HepG2 (cell line): ENCODE measurements around the gene MIPEP. TPM values are rescaled to one million over a fixed set of nuclear protein-coding genes. Genes with fewer than 3 reads are reported as not detected.

Source experiments
- ATAC-seq: fragments of 200-7000 bp; cut with Tn5 transposase; 3 replicates; pipeline ENCODE4 v1.9.1; 2020; ENCODE audit warnings: mild to moderate bottlenecking, moderate library complexity
- BruUV-seq: library from RNA; stranded (reverse); fragments of 400-500 nt; replicated peaks from 2 replicates; lab custom pipeline; 2021; lab: Mats Ljungman, UMichigan
- CTCF ChIA-PET: fragments of 300-600 bp; formaldehyde crosslinking; extraction: SDS; loops from one replicate; lab custom pipeline; 2021; ENCODE audit warnings: low total read pairs, inconsistent platforms, low intra/inter-chr PET ratio; lab: Yijun Ruan, JAX
- POLR2A ChIA-PET: fragments of 350-600 bp; sonication (Branson Sonifier 250); formaldehyde crosslinking; loops from one replicate; lab custom pipeline; 2020; ENCODE audit warnings: antibody characterized with exemption, inconsistent platforms; lab: Yijun Ruan, JAX
- DNase-seq: peaks from one replicate; pipeline ENCODE4 v3.0.0-alpha.2; 2015; ENCODE audit warnings: low spot score
- FAIRE-seq: peaks from 3 replicates; lab custom pipeline; 2011; peaks lifted over from hg19 to GRCh38; lab: Jason Lieb, UNC
- H2AFZ ChIP-seq: one replicate; pipeline ENCODE4 v1.6.1; 2011; ENCODE audit warnings: low read length, inconsistent platforms
- H3K27ac ChIP-seq: fragments of 300-600 bp; 3 replicates; pipeline ENCODE4 v1.8.0; 2011; ENCODE audit warnings: mixed run types, mild to moderate bottlenecking, mixed read lengths, low read length, inconsistent platforms; ENCODE audit not compliant: insufficient read depth; ENCODE audit errors: extremely low read length
- H3K27me3 ChIP-seq, 2 experiments: fragments of 200-600 bp in 1 of 2; 2 replicates in 1 of 2; 3 replicates in 1 of 2; pipeline versions ENCODE4 v1.6.0 to v1.8.0; 2011; ENCODE audit warnings: low read length in 2 of 2, mild to moderate bottlenecking in 2 of 2, moderate library complexity in 2 of 2, inconsistent platforms in 1 of 2; ENCODE audit not compliant: insufficient read depth in 2 of 2, control insufficient read depth in 1 of 2
- H3K36me3 ChIP-seq, 2 experiments: fragments of 200-600 bp in 1 of 2; replicated peaks in 1 of 2; 2 replicates in 1 of 2; 3 replicates in 1 of 2; pipeline versions ENCODE4 v1.5.1 to v1.8.0; 2011; ENCODE audit warnings: low read length in 2 of 2, inconsistent platforms in 1 of 2; ENCODE audit not compliant: insufficient read depth in 2 of 2, control insufficient read depth in 1 of 2
- H3K4me1 ChIP-seq: 2 replicates; pipeline ENCODE4 v1.5.1; 2012; ENCODE audit warnings: low read length, inconsistent platforms; ENCODE audit not compliant: insufficient read depth
- H3K4me2 ChIP-seq: 2 replicates; pipeline ENCODE4 v1.6.0; 2011; ENCODE audit warnings: low read depth, low read length, inconsistent platforms
- H3K4me3 ChIP-seq, 3 experiments: fragments of 200-600 bp in 1 of 3; sonication (generic), shearing (Covaris generic) in 1 of 3; replicated peaks in 1 of 3; 2 replicates each; pipeline ENCODE4 v1.5.1; 2011 to 2016; ENCODE audit warnings: low read length in 3 of 3, inconsistent platforms in 2 of 3, low read depth in 2 of 3, mild to moderate bottlenecking in 2 of 3, control low read depth in 1 of 3, mixed read lengths in 1 of 3; ENCODE audit not compliant: insufficient read depth in 1 of 3
- H3K79me2 ChIP-seq: one replicate; pipeline ENCODE4 v1.6.1; 2011; ENCODE audit warnings: low read length, inconsistent platforms; ENCODE audit not compliant: insufficient read depth
- H3K9ac ChIP-seq: 2 replicates; pipeline ENCODE4 v1.6.0; 2011; ENCODE audit warnings: mild to moderate bottlenecking, low read depth, low read length, inconsistent platforms; ENCODE audit not compliant: insufficient read depth
- H3K9me3 ChIP-seq: 2 replicates; pipeline ENCODE4 v1.5.1; 2012; ENCODE audit warnings: mild to moderate bottlenecking, low read length
- H4K20me1 ChIP-seq: 2 replicates; pipeline ENCODE4 v1.6.0; 2011; ENCODE audit warnings: inconsistent platforms, mild to moderate bottlenecking, low read length, moderate library complexity; ENCODE audit not compliant: insufficient read depth
- HDAC2 ChIP-seq: sonication (generic); formaldehyde crosslinking; IDR thresholded peaks from 2 replicates; pipeline ENCODE4 v1.4.0; 2020; ENCODE audit warnings: missing genetic modification reagents
- HNRNPH1 ChIP-seq: fragments of 200-400 bp; formaldehyde crosslinking; optimal IDR thresholded peaks from 2 replicates; pipeline ENCODE3; 2017; ENCODE audit warnings: mild to moderate bottlenecking, low read depth, low read length
- SIN3A ChIP-seq: IDR thresholded peaks from 2 replicates; pipeline ENCODE4 v1.6.1; 2011; ENCODE audit warnings: low read depth, mild to moderate bottlenecking, control low read depth, low read length, borderline replicate concordance
- ZBTB3 ChIP-seq: sonication (generic); formaldehyde crosslinking; IDR thresholded peaks from 2 replicates; pipeline ENCODE4 v1.4.0; 2020; ENCODE audit warnings: low read depth, mild to moderate bottlenecking, moderate library complexity, missing genetic modification reagents, borderline replicate concordance
- ZNF225 ChIP-seq: sonication (generic); formaldehyde crosslinking; IDR thresholded peaks from 2 replicates; pipeline ENCODE4 v1.4.0; 2020; ENCODE audit warnings: mild to moderate bottlenecking, missing genetic modification reagents
- ZNF234 ChIP-seq: sonication (generic); formaldehyde crosslinking; conservative IDR thresholded peaks from 2 replicates; pipeline ENCODE4 v1.5.1; 2020; ENCODE audit warnings: mild to moderate bottlenecking, missing genetic modification reagents
- ZNF687 ChIP-seq: sonication (generic); formaldehyde crosslinking; IDR thresholded peaks from 2 replicates; pipeline ENCODE4 v1.5.1; 2020; ENCODE audit warnings: mild to moderate bottlenecking, missing genetic modification reagents, moderate library complexity
- ZNF703 ChIP-seq: sonication (generic); formaldehyde crosslinking; IDR thresholded peaks from 2 replicates; pipeline ENCODE4 v1.5.1; 2020; ENCODE audit warnings: missing genetic modification reagents, mild to moderate bottlenecking, moderate library complexity, borderline replicate concordance
- WGBS: methylation state at CpG from one replicate; pipeline ENCODE4 v1.1.6; 2017; ENCODE audit warnings: low lambda C conversion rate; 5-methylcytosine and 5-hydroxymethylcytosine counted together
- in situ Hi-C: cut with HindIII; loops from 2 replicates; pipeline ENCODE4 v1.10.0; 2017; ENCODE audit warnings: low pct_unique_long_range_greater_than_20kb; ENCODE audit not compliant: extremely low pct_ligation_motif_present
- intact Hi-C: fragments of 100-400 bp; cut with micrococcal nuclease; formaldehyde crosslinking; loops from one replicate; pipeline ENCODE4 v1.10.0; 2022; ENCODE audit not compliant: unreplicated experiment
- polyA plus RNA-seq, 8 experiments: library from polyadenylated mRNA; depleted of rRNA in 3 of 8; stranded (reverse) in 7 of 8; unstranded in 1 of 8; fragments of >200 nt; fragmentation: Illumina TruSeq in 4 of 8; extraction: Trizol in 4 of 8; gene quantifications; 2 replicates each; pipeline versions ENCODE4 v1.2.1 to v1.2.3, GENCODE V29; 2011 to 2016; ENCODE audit warnings: low read depth in 4 of 8, missing spikeins in 1 of 8, mixed read lengths in 1 of 8; ENCODE audit not compliant: insufficient read depth in 1 of 8
- total RNA-seq, 5 experiments: library from RNA; depleted of rRNA; stranded (reverse); fragments of >200 nt; fragmentation: Illumina TruSeq; extraction: Trizol; gene quantifications; 2 replicates each; pipeline ENCODE4 v1.2.3, GENCODE V29; 2016; ENCODE audit warnings: low read depth in 1 of 5
- TF ChIP-seq, protein P1 (sequence below): sonication (generic); formaldehyde crosslinking; IDR thresholded peaks from 2 replicates; pipeline ENCODE4 v1.4.0; 2020; ENCODE audit warnings: missing genetic modification reagents, borderline replicate concordance

MIPEP gene
- total and polyA plus RNA-seq, 2 of the 13 experiments (the other 11 are each of a cell fraction or from before 2014, with no cell fraction given), result 9.3 to 24.1 TPM

DNA sequence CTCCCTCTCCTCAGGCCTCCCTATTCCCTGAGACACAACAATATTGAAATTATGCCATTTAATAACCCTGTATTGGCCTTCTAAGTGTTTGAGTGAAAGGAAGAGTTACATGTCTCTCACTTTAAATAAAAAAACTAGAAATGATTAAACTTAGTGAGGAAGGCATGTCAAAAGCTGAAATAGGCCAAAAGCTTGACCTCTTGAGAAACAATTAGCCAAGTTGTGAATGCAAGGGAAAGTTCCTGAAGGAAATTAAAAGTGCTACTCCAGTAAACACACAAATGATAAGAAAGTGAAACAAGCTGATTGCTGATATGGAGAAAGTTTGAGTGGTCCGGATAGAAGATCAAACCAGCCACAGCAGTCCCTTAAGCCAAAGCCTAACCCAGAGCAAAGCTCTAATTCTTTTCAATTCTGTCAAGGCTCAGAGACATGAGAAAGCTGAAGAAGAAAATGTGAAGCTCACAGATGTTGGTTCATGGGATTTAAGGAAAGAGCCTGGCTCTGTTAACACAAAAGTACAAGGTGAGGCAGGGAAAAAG, 191.4 kb downstream of the MIPEP start (continued):
- TF ChIP-seq, protein P1, sequence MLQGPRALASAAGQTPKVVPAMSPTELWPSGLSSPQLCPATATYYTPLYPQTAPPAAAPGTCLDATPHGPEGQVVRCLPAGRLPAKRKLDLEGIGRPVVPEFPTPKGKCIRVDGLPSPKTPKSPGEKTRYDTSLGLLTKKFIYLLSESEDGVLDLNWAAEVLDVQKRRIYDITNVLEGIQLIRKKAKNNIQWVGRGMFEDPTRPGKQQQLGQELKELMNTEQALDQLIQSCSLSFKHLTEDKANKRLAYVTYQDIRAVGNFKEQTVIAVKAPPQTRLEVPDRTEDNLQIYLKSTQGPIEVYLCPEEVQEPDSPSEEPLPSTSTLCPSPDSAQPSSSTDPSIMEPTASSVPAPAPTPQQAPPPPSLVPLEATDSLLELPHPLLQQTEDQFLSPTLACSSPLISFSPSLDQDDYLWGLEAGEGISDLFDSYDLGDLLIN (CRISPR knock-in tag), result no peak
- no peak for TF ChIP-seq SIN3A
- TF ChIP-seq ZNF225 (CRISPR knock-in tag), result no peak
- no peak for TF ChIP-seq HDAC2 (CRISPR knock-in tag)
- TF ChIP-seq HNRNPH1, result no peak

- H3K27ac ChIP-seq, result no peak overlapping the region
- POLR2A ChIA-PET, result no interaction called here
- no peak for FAIRE-seq
- 0 out of 5 replicates have a peak, but pooled peaks cover 0 to 1% of the 10 kb centered on the region in 2 experiments for H3K27me3 ChIP-seq
- H3K36me3 ChIP-seq, result no peaks in the 10 kb centered on the region
- no peaks in the 10 kb centered on the region for H3K79me2 ChIP-seq
- no peak overlapping the region for H3K4me3 ChIP-seq
- intact Hi-C loops (no loop called here), in situ Hi-C loops (no loop called here)
- ATAC-seq, result no peak
- DNase-seq, result no peak
- no peaks in the 10 kb centered on the region for H4K20me1 ChIP-seq
- no peak overlapping the region for H3K4me2 ChIP-seq
- 38% methylated on average over 4 of the region's 5 CpGs for WGBS
- CTCF ChIA-PET, result no interaction called here
- TF ChIP-seq ZBTB3 (CRISPR knock-in tag) (no peak), ZNF234 (CRISPR knock-in tag) (no peak), ZNF687 (no peak), ZNF703 (CRISPR knock-in tag) (no peak)
- BruUV-seq, result no TSS peak
- H3K9me3 ChIP-seq, result no peaks in the 10 kb centered on the region
- no peak overlapping the region for H2AFZ ChIP-seq
- no peak overlapping the region for H3K9ac ChIP-seq
- H3K4me1 ChIP-seq, result no peaks in the 10 kb centered on the region
Observed at GRCh38 chr13:23696610-23697009, 192.6 kb downstream of the MIPEP start.
